ENCODE measurements around the gene MSH5. TPM values are rescaled to one million over a fixed set of nuclear protein-coding genes. Genes with fewer than 3 reads are reported as not detected.

MSH5 gene
- total and polyA plus RNA-seq, 9 of the 15 experiments (the other 6 are each of a cell fraction or from before 2014, with no cell fraction given): 12.5 to 104 (median 46.6) TPM

DNA sequence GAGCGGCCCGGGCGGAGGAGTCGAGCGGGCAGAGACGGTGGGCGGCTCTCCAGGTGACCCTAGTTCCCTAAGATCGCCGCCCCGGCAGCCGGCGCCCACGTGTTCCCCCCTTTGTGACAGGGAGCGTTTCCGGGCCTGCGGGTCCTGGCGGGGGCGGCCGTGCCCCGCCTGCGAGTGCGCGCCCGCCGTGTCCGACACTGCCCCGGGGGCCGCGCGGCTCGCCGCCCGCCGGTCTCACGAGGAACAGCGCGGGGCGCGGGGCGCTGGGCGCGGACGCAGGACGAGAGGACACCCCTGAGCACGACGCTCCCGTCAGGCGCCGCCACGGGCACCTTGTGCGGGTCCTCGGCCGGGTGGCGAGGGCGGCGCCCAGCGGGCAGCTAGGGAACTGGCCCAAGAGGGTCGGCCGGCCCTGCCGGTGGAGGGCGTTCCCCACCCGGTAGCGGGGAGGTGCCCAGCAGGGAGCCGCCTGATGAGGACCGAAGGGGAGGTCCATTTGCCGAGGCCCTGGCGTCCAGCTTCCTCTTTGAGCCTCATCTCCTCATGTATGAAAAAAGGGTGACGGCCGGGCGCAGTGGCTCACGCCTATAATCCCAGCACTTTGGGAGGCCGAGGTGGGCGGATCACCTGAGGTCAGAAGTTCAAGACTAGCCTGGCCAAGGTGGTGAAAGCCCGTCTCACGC is 56.0 kb downstream of the MSH5 start, which contains the start of gene VARS1 (continued):
- no peak for TF ChIP-seq CHD7 (IDR thresholded peaks at IDR 0.05; ENCODE audit: low read depth, low read length)
- peak; percentile 92 for TF ChIP-seq STAT6 (CRISPR knock-in tag; IDR thresholded peaks at IDR 0.05)
- TF ChIP-seq HLTF (IDR thresholded peaks at IDR 0.05): peak; percentile 96
- peak; percentile 74 for TF ChIP-seq E2F8 (IDR thresholded peaks at IDR 0.05; ENCODE audit: low read depth, partially characterized antibody)
- TF ChIP-seq RUNX1 (IDR thresholded peaks at IDR 0.05; ENCODE audit: low read depth): peak; percentile 76
- peak; percentile 85 for TF ChIP-seq ZKSCAN1 (IDR thresholded peaks at IDR 0.05; ENCODE audit: low read depth, low read length)
- TF ChIP-seq ZNF174 (CRISPR knock-in tag; IDR thresholded peaks at IDR 0.05): no peak
- peak; percentile 85 for TF ChIP-seq E2F1 (CRISPR knock-in tag; IDR thresholded peaks at IDR 0.05)
- peak; percentile 83 for TF ChIP-seq LCOR (CRISPR knock-in tag; IDR thresholded peaks at IDR 0.05)
